Measurements from ENCODE around the gene LSAMP. TPM values are rescaled to one million over a fixed set of nuclear protein-coding genes. Genes with fewer than 3 reads are reported as not detected.

Gene LSAMP
- total RNA-seq, 1 experiment from 2014 or later: 5.7 TPM

GRCh38 chr3:116350119-116350733 lies 95.1 kb downstream of the LSAMP start:
- CTCF ChIA-PET: no interaction called here
- peaks cover 19% of the 10 kb centered on the region for H3K4me1 Mint-ChIP-seq
- POLR2A ChIA-PET: no interaction called here
- H3K36me3 Mint-ChIP-seq: no peaks in the 10 kb centered on the region
- no peak for ATAC-seq
- TF ChIP-seq ATF2 (CRISPR knock-in tag; IDR thresholded peaks at IDR 0.05; ENCODE audit: borderline replicate concordance, low read depth) (no peak), ZNF425 (CRISPR knock-in tag; conservative IDR thresholded peaks at IDR 0.05) (no peak), ZNF219 (CRISPR knock-in tag; IDR thresholded peaks at IDR 0.05; ENCODE audit: borderline replicate concordance) (no peak), RELA (CRISPR knock-in tag; IDR thresholded peaks at IDR 0.05; ENCODE audit: borderline replicate concordance) (no peak), ZNF396 (CRISPR knock-in tag; IDR thresholded peaks at IDR 0.05; ENCODE audit: borderline replicate concordance) (no peak), E2F5 (CRISPR knock-in tag; IDR thresholded peaks at IDR 0.05) (no peak), STAT6 (CRISPR knock-in tag; conservative IDR thresholded peaks at IDR 0.05; ENCODE audit: low read depth) (no peak), HMGA2 (CRISPR knock-in tag; IDR thresholded peaks at IDR 0.05) (no peak), ARID4B (CRISPR knock-in tag; IDR thresholded peaks at IDR 0.05; ENCODE audit: borderline replicate concordance) (no peak), CREM (CRISPR knock-in tag; IDR thresholded peaks at IDR 0.05) (no peak), NFATC4 (CRISPR knock-in tag; IDR thresholded peaks at IDR 0.05) (no peak), E2F4 (CRISPR knock-in tag; IDR thresholded peaks at IDR 0.05; ENCODE audit: borderline replicate concordance, low read depth) (no peak), ELF4 (CRISPR knock-in tag; IDR thresholded peaks at IDR 0.05; ENCODE audit: low read depth) (no peak), GABPB1 (CRISPR knock-in tag; IDR thresholded peaks at IDR 0.05) (no peak)
- no peak for DNase-seq (ENCODE audit: low spot score)
- H3K27me3 Mint-ChIP-seq (ENCODE audit: low read depth): no peaks in the 10 kb centered on the region
- no peak overlapping the region for H3K4me3 Mint-ChIP-seq
- no peaks in the 10 kb centered on the region for H3K9me3 Mint-ChIP-seq
- H3K27ac Mint-ChIP-seq: no peak overlapping the region
